ENCODE results near the gene SLC17A9.

The SLC17A9 gene

DNA sequence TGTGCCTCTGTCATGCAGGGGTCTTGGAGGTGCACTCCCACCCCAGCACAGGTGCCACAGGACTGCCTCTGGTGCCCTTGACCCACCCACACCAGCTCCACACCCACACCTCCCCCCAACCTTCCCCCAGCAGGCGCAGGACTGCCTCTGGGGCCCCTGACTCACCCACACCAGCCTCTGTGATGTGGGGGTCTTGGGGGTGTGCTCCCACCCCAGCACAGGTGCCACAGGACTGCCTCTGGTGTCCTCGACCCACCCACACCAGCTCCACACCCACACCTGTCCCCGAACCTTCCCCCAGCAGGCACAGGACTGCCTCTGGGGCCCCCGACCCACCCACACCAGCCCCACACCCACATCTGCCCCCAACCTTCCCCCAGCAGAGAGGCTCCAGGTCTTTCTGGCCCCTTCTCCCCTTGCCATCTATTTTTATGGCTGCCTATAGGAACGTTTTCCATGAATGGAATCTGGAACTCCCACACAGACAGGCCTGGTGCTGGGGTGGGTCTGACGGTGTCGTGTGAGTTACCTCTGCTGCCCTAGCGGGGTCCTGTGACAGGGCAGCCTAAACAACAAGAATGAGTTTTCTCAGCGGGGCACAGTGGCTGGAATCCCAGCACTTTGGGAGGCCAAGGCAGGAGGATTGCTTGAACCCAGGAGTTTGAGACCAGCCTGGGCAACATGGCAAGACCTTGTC, 23.5 kb downstream of the SLC17A9 start:
- no peak overlapping the region for H3K9ac ChIP-seq (ENCODE audit: low read length)
- no peaks in the 10 kb centered on the region for H3K9me3 ChIP-seq (ENCODE audit: control insufficient read depth, low read length)
- no peaks in the 10 kb centered on the region for H3K36me3 ChIP-seq (ENCODE audit: control insufficient read depth, insufficient read depth, low read length, severe bottlenecking)
- no peak overlapping the region for H3K4me3 ChIP-seq (ENCODE audit: low read length)
- peaks cover 87% of the 10 kb centered on the region for H3K27me3 ChIP-seq (replicated peaks; ENCODE audit: control insufficient read depth, insufficient read depth, low read length)
- no peak for DNase-seq (ENCODE audit: low read depth)
- H3K4me1 ChIP-seq (ENCODE audit: control insufficient read depth, insufficient read depth, low read length): no peaks in the 10 kb centered on the region

- no peak overlapping the region for H3K9ac ChIP-seq (ENCODE audit: low read length)
- H3K9me3 ChIP-seq (ENCODE audit: control insufficient read depth, low read length): no peaks in the 10 kb centered on the region
- DNase-seq (ENCODE audit: low read depth): no peak
- H3K27me3 ChIP-seq (replicated peaks; ENCODE audit: control insufficient read depth, insufficient read depth, low read length): peaks cover 84% of the 10 kb centered on the region
- no peaks in the 10 kb centered on the region for H3K36me3 ChIP-seq (ENCODE audit: control insufficient read depth, insufficient read depth, low read length, severe bottlenecking)
- no peaks in the 10 kb centered on the region for H3K4me1 ChIP-seq (ENCODE audit: control insufficient read depth, insufficient read depth, low read length)
- no peak overlapping the region for H3K4me3 ChIP-seq (ENCODE audit: low read length)
Observed at GRCh38 chr20:62976886-62977285, 24.4 kb downstream of the SLC17A9 start.

GRCh38 chr20:62977613-62978560, 25.4 kb downstream of the SLC17A9 start:
- H3K9ac ChIP-seq (ENCODE audit: low read length): no peak overlapping the region
- H3K27me3 ChIP-seq (replicated peaks; ENCODE audit: control insufficient read depth, insufficient read depth, low read length): peaks cover 88% of the 10 kb centered on the region
- no peak overlapping the region for H3K4me3 ChIP-seq (ENCODE audit: low read length)
- no peaks in the 10 kb centered on the region for H3K4me1 ChIP-seq (ENCODE audit: control insufficient read depth, insufficient read depth, low read length)
- no peaks in the 10 kb centered on the region for H3K36me3 ChIP-seq (ENCODE audit: control insufficient read depth, insufficient read depth, low read length, severe bottlenecking)
- no peaks in the 10 kb centered on the region for H3K9me3 ChIP-seq (ENCODE audit: control insufficient read depth, low read length)
- no peak for DNase-seq (ENCODE audit: low read depth)

DNA sequence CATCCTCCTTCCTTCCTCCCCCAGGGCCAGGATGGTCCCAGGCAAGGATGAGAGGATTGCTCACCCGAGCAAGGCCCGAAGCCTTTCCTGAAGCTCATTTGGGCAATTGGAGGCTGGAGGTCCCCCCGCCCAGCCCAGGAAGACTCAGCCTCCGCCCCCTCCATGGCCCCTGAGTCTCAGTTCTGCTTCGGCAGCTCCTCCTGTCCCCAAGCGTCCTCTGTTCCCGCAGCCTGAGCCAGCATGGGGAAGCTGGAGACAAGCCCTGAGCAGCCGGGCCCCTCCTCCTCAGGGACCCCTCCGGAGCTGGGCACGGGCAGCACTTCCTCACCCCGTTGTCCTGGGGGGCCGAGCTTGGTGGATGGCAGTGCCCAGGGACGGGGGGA, 26.0 kb downstream of the SLC17A9 start:
- H3K27me3 ChIP-seq (replicated peaks; ENCODE audit: control insufficient read depth, insufficient read depth, low read length): peaks cover 82% of the 10 kb centered on the region
- no peaks in the 10 kb centered on the region for H3K9me3 ChIP-seq (ENCODE audit: control insufficient read depth, low read length)
- H3K36me3 ChIP-seq (ENCODE audit: control insufficient read depth, insufficient read depth, low read length, severe bottlenecking): no peaks in the 10 kb centered on the region
- no peak overlapping the region for H3K9ac ChIP-seq (ENCODE audit: low read length)
- no peaks in the 10 kb centered on the region for H3K4me1 ChIP-seq (ENCODE audit: control insufficient read depth, insufficient read depth, low read length)
- DNase-seq (ENCODE audit: low read depth): no peak
- H3K4me3 ChIP-seq (ENCODE audit: low read length): no peak overlapping the region

- Histone ChIP-seq H3K9ac (ENCODE audit: low read length) (no peak overlapping the region), H3K36me3 (ENCODE audit: control insufficient read depth, insufficient read depth, low read length, severe bottlenecking) (no peaks in the 10 kb centered on the region), H3K4me1 (ENCODE audit: control insufficient read depth, insufficient read depth, low read length) (no peaks in the 10 kb centered on the region), H3K4me3 (ENCODE audit: low read length) (no peak overlapping the region), H3K27me3 (replicated peaks; ENCODE audit: control insufficient read depth, insufficient read depth, low read length) (peaks cover 83% of the 10 kb centered on the region), H3K9me3 (ENCODE audit: control insufficient read depth, low read length) (no peaks in the 10 kb centered on the region)
- DNase-seq (ENCODE audit: low read depth): no peak
Observed at GRCh38 chr20:62979310-62979709, 26.8 kb downstream of the SLC17A9 start.

- Histone ChIP-seq H3K4me3 (ENCODE audit: low read length) (no peak overlapping the region), H3K9ac (ENCODE audit: low read length) (no peak overlapping the region), H3K36me3 (ENCODE audit: control insufficient read depth, insufficient read depth, low read length, severe bottlenecking) (no peaks in the 10 kb centered on the region), H3K27me3 (replicated peaks; ENCODE audit: control insufficient read depth, insufficient read depth, low read length) (peaks cover 82% of the 10 kb centered on the region), H3K4me1 (ENCODE audit: control insufficient read depth, insufficient read depth, low read length) (no peaks in the 10 kb centered on the region), H3K9me3 (ENCODE audit: control insufficient read depth, low read length) (no peaks in the 10 kb centered on the region)
- DNase-seq (ENCODE audit: low read depth): no peak
Observed at GRCh38 chr20:62979876-62980373, 27.4 kb downstream of the SLC17A9 start.

DNA sequence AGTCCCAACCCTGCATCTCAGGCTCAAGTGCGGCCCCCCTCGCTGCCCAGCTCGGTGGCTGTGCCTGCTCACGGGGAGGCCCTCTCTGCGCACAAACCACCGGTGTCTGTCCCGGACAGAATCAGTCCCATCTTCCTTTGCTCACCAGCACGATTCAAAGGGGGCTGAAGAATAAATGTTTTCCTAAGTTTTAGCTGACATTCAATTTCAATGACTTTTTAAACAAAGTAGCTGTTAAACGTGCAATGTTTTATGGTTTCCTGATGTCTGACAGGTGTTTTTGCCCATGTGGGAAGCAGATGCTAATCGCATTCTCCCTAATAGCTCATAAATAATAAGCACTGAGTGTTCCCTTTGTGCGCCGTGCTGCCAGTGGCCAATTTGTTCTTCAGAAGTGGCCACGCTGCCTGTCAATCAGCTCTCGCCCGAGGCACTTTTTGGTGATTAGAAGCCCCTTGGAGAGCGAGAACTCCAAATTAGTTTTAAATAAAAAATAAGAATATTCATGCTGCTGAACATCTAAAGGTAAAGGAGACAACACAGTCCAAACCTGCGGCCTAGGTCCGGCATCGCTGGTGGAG, 28.0 kb downstream of the SLC17A9 start:
- Histone ChIP-seq H3K9ac (ENCODE audit: low read length) (no peak overlapping the region), H3K27me3 (replicated peaks; ENCODE audit: control insufficient read depth, insufficient read depth, low read length) (peaks cover 82% of the 10 kb centered on the region), H3K36me3 (ENCODE audit: control insufficient read depth, insufficient read depth, low read length, severe bottlenecking) (no peaks in the 10 kb centered on the region), H3K9me3 (ENCODE audit: control insufficient read depth, low read length) (no peaks in the 10 kb centered on the region), H3K4me1 (ENCODE audit: control insufficient read depth, insufficient read depth, low read length) (no peaks in the 10 kb centered on the region), H3K4me3 (ENCODE audit: low read length) (no peak overlapping the region)
- no peak for DNase-seq (ENCODE audit: low read depth)

DNA sequence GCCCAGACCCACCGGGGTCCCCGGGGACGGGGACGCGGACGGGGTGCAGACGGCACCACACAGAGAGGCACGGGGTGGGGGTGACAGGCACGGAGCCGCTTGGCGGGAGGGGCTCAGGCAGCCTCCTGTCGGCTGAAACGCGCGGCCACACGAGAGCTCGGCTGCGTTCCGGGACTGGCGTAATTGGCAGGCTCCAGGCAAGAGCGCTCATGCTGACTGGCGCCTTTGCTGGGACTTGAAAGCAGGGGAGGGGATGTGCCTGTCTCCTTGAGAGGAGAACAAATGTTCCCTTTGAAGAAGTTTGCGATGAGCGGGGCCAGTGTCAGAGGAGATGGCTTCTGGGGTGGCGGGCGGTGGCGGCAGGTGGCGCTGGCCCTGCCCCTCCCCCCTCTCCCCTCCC, 28.5 kb downstream of the SLC17A9 start:
- H3K27me3 ChIP-seq (replicated peaks; ENCODE audit: control insufficient read depth, insufficient read depth, low read length): peaks cover 83% of the 10 kb centered on the region
- H3K36me3 ChIP-seq (ENCODE audit: control insufficient read depth, insufficient read depth, low read length, severe bottlenecking): no peaks in the 10 kb centered on the region
- H3K9me3 ChIP-seq (ENCODE audit: control insufficient read depth, low read length): no peaks in the 10 kb centered on the region
- H3K9ac ChIP-seq (ENCODE audit: low read length): no peak overlapping the region
- H3K4me1 ChIP-seq (ENCODE audit: control insufficient read depth, insufficient read depth, low read length): no peaks in the 10 kb centered on the region
- peak; percentile 39 for DNase-seq (ENCODE audit: low read depth)
- no peak overlapping the region for H3K4me3 ChIP-seq (ENCODE audit: low read length)

GRCh38 chr20:62982124-62983075, 29.9 kb downstream of the SLC17A9 start:
- DNase-seq (ENCODE audit: low read depth): no peak
- H3K9ac ChIP-seq (ENCODE audit: low read length): no peak overlapping the region
- no peaks in the 10 kb centered on the region for H3K9me3 ChIP-seq (ENCODE audit: control insufficient read depth, low read length)
- H3K4me3 ChIP-seq (ENCODE audit: low read length): no peak overlapping the region
- peaks cover 80% of the 10 kb centered on the region for H3K27me3 ChIP-seq (replicated peaks; ENCODE audit: control insufficient read depth, insufficient read depth, low read length)
- H3K4me1 ChIP-seq (ENCODE audit: control insufficient read depth, insufficient read depth, low read length): no peaks in the 10 kb centered on the region
- no peaks in the 10 kb centered on the region for H3K36me3 ChIP-seq (ENCODE audit: control insufficient read depth, insufficient read depth, low read length, severe bottlenecking)

DNA sequence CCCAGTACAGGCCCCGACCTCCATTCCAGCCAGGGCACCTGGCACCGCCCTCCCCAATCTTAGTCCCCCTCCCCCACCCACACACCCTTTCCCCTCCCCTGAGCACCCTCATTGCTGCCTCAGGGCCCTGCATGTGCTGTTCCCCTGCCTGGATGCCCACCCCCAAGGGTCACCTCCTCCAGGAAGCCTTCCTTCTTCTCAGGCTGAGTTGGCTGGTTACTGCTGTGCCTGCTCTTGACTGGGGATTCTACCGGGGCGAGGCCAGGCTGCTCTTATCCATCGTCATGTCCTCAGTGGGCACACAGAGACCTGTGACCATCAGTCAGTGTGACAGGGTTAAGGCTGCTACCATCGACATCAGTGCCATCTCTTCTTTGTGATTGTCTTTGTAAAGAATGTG, 30.7 kb downstream of the SLC17A9 start:
- H3K4me3 ChIP-seq (ENCODE audit: low read length): no peak overlapping the region
- no peak for DNase-seq (ENCODE audit: low read depth)
- no peaks in the 10 kb centered on the region for H3K4me1 ChIP-seq (ENCODE audit: control insufficient read depth, insufficient read depth, low read length)
- H3K9me3 ChIP-seq (ENCODE audit: control insufficient read depth, low read length): no peaks in the 10 kb centered on the region
- no peaks in the 10 kb centered on the region for H3K36me3 ChIP-seq (ENCODE audit: control insufficient read depth, insufficient read depth, low read length, severe bottlenecking)
- H3K27me3 ChIP-seq (replicated peaks; ENCODE audit: control insufficient read depth, insufficient read depth, low read length): peaks cover 77% of the 10 kb centered on the region
- H3K9ac ChIP-seq (ENCODE audit: low read length): no peak overlapping the region
